Measurements from ENCODE around the gene C8A. TPM values are rescaled to one million over a fixed set of nuclear protein-coding genes. Genes with fewer than 3 reads are reported as not detected.

The C8A gene
- not detected in 2 replicates for total RNA-seq

GRCh38 chr1:56854521-56855099, at the start of gene C8A:
TSS of gene C8A (plus strand) at chr1:56854797. CDS start at chr1:56854902, 105 bp downstream.

GRCh38 chr1:56819387-56819899, 35.2 kb upstream of the C8A start, which contains the start of gene FYB2:
TSS of gene FYB2 (minus strand) at chr1:56819404. CDS start at chr1:56819290, 114 bp downstream.

GRCh38 chr1:56965916-56966697, 111.5 kb downstream of the C8A start, which contains the start of gene C8B:
TSS of gene C8B (minus strand) at chr1:56966015. CDS start at chr1:56965948, 67 bp downstream.

Other genes with a start within 250 kb of the C8A start
- 1.2 TPM in 2 replicates for gene PRKAA2, start 209.5 kb upstream of the C8A start, total RNA-seq
- not detected in 2 replicates for gene FYB2, start 35.4 kb upstream of the C8A start, total RNA-seq
- gene C8B, start 111.2 kb downstream of the C8A start, total RNA-seq, result not detected in 2 replicates